HT-29 (cell line): ENCODE measurements around the gene GALNT5. TPM values are rescaled to one million over a fixed set of nuclear protein-coding genes. Genes with fewer than 3 reads are reported as not detected.

Experiments used
- DNase-seq: peaks from one replicate; pipeline ENCODE4 v3.0.0-alpha.2; 2015; ENCODE audit warnings: low spot score
- total RNA-seq: library from RNA; depleted of rRNA; stranded (reverse); fragments of >200 nt; shearing (Covaris generic); gene quantifications from 2 replicates; pipeline ENCODE4 v1.2.3, GENCODE V29; 2014

The GALNT5 gene
- total RNA-seq, 1 experiment from 2014 or later = 1.1 TPM

DNA sequence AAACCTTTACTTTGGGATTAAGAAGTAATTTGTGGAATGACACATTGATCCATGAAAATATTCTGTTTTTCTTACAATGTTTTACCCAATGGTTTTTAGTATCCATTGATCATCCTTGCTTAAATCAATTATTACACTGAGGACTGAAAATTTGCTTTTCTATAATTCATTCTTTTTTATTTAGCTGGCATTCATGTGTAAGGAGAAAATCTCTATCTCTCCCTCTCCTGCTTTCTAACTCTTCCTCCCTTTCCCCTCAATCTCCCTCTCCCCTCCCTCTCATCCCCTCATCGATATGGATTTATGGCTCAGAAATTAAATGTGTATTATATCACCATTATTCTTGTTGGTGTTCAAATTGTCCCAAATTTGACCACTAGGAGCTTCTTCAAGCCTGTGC, 29.7 kb downstream of the GALNT5 start:
- DNase-seq = no peak

DNA sequence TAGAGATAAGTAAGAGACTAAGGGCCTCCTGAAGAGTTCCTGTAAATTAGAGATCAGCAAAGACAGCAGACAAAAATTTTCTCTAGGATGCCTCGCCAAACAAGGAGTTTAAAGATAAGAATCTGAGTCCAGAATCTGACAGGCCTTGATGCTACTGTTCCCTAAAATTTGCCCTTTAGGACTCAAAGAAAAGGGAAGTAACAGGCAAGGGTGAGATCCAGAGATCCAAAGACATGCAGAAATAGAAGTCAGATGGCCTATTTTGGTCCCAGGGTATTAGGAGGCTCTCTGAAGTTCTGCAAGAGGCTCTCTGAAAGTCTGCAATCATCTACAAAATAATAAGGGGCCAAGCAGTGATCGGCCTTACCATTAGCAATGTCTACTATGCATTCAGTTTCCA, 33.0 kb downstream of the GALNT5 start:
- DNase-seq = no peak

DNA sequence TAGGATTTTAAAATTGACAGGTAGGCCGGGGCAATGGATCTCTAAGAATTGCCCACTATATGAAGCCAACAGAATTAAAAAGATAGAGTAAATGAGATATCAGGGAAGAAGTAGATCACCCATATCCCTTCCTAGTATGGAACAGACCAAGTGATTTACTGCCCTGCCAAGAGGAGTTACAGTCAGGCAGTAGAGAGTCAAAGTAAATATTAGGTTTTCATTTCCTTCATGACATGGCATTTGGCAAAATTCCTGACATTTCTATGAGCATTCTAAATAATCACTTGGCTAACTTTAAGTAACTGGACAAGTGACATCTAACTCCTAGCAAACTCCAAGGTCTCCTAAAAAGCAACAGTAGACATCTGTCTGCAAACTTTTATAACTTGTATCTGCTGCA, 33.5 kb downstream of the GALNT5 start:
- peak; percentile 36 for DNase-seq

GRCh38 chr2:157292853-157293252, 35.3 kb downstream of the GALNT5 start:
- no peak for DNase-seq

GRCh38 chr2:157296490-157296889, 39.0 kb downstream of the GALNT5 start:
- no peak for DNase-seq

- DNase-seq = no peak
Measured at GRCh38 chr2:157296958-157297357, 39.5 kb downstream of the GALNT5 start.

DNA sequence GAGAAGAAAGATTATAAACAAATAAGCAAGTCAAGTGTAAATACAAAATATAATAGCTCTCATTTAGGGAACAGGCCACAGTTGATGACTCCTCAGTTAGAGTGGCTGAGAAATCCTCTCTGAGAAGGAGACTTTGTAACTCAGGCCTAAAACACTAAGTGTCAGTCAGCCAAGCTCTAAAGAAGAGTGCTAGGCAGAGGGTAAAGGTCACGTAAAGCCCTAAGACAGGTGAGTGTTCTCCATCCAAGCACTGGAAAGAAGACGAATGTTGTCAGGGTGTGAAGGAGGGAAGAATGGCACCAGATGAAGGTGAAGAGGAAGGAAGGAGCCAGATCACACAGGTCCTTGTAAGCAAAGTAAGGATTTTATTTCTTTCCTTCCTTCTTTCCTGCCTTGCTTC, 43.8 kb downstream of the GALNT5 start:
- DNase-seq = no peak

- DNase-seq = peak; percentile 76
Measured at GRCh38 chr2:157302492-157303099, 45.1 kb downstream of the GALNT5 start.

- no peak for DNase-seq
Measured at GRCh38 chr2:157303612-157304011, 46.1 kb downstream of the GALNT5 start.

GRCh38 chr2:157304811-157305722, 47.6 kb downstream of the GALNT5 start:
- DNase-seq = no peak

- DNase-seq = no peak
Measured at GRCh38 chr2:157305723-157306110, 48.2 kb downstream of the GALNT5 start.

DNA sequence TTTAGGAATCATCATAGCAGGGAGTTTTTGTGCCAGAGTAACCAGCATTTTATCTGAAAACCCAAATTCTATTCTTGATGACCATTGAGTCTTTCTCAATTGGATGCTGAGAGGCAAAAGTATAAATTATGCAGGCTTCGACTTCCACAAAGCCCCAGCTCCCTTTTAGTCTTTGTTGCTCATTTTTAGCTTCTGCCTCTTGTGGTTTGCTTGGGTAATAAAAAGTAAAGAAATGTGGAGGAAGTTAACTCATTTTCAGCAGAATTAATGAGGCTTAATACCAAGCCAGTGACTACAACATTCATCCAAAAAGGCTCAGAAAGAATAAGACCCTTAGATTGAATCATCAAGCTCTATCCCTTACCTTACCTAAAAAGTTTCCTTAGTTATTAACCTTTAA, 49.5 kb downstream of the GALNT5 start:
- no peak for DNase-seq

DNA sequence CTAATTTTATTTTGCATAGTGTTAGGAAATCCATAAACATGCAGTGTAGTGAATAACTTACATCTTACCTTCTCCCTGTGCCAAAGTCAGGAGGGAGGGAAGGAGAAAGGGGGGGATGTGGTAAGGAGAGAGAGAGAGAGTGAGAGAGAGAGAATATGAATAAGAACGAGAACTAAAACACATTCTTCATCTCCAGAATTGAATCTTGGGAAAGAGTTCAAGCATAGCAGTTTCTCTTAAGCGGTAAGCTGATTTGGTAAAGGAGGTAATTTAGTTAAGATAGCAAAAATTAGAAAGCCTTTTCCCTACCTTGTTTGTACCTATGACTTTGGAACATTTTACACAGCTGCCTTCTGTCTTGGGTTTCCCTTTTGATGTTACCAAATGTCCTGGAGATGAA, 52.4 kb downstream of the GALNT5 start:
- DNase-seq = no peak

- no peak for DNase-seq
Measured at GRCh38 chr2:157311706-157312105, 54.2 kb downstream of the GALNT5 start.

DNA sequence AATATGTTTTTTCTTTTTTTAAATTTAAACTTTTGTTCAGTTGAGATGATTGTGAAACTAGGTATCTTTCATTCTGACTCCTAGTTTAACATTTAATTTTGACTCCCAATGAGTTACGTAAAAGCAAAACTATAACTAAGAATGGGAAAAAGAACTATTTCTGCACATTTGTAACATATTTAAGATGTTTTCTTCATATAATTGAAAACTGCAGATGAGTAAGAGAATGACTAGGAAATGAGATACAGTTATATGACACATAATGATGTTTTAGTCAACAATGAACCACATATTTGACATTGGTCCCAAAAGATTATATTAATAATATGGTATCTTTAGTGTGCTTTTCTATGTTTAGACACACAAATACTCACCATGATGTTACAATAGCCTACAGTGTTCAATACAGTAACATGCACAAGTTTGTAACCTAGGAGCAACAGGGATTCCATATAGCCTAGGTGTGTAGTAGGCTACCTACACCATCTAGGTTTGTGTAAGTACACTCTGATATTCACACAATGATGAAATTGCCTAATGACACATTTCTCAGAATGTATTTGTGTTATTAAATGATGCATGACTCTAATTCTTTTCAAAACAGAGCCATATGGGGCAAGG, 55.5 kb downstream of the GALNT5 start:
- DNase-seq = no peak

GRCh38 chr2:157315901-157316300, 58.4 kb downstream of the GALNT5 start:
- no peak for DNase-seq

DNA sequence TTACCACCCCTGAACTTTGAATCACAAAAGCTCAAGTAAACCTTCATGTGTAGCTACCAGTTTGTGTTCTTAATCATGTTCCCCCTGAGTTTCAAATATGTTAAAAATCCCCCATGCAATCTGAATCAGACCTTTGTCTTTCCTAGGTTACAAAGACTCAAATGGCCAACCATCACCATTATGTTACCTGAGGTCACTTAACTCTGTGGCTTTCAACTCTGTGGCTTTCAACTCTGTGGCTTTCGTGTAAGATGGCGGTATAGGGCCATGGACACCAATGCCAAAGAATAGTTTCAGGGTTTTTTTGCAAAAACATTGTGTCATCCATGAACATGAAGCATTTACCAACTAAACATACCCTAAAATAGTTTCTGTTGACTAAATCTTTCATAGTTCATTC, 61.4 kb downstream of the GALNT5 start:
- no peak for DNase-seq

- DNase-seq = no peak
Measured at GRCh38 chr2:157319795-157320194, 62.3 kb downstream of the GALNT5 start.

GRCh38 chr2:157320409-157320808, 62.9 kb downstream of the GALNT5 start:
- no peak for DNase-seq

DNA sequence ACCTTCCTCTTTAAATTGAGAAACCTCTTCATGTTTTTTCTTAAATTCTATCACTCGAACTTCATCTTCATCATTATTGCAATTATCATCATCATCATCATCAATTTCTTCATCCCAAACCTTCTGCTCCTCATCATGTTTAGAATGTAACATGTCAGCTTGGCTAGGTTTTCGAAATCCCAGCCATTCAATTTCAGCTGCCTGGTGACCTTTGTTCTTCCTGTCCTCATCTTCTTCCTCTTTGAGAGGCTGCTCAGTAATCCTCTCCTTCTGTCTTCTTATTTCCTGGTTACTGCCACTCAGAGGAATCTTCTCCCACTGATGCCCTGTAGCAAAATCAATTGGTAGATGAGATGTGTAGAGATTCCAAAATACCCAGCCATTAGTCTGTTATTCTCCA, 64.0 kb downstream of the GALNT5 start:
- no peak for DNase-seq

GRCh38 chr2:157322432-157322831, 64.9 kb downstream of the GALNT5 start:
- DNase-seq = no peak

DNA sequence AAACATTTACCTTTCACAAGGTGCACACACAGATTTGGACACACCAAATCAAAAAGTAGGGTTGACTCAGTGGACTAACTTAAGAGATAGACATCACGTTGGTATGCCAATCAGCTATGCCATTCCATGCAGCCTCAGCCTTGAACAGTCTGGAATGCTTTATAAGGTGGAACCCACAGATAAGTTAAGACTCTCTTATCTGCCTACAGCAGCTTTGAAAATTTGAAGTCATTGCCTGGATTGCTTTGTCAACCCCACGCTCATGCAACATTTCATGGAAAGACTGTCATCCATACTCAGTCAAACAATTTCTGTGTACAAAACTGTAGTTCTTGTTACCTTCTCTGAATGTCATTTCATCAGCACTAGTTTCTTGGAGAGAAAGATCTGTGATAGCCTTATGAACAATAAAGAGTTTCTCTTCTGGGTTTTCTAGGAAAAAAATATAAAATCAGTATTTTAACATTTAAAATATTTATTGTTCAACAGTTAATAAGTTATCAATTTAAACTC, 66.9 kb downstream of the GALNT5 start:
- DNase-seq = no peak

DNA sequence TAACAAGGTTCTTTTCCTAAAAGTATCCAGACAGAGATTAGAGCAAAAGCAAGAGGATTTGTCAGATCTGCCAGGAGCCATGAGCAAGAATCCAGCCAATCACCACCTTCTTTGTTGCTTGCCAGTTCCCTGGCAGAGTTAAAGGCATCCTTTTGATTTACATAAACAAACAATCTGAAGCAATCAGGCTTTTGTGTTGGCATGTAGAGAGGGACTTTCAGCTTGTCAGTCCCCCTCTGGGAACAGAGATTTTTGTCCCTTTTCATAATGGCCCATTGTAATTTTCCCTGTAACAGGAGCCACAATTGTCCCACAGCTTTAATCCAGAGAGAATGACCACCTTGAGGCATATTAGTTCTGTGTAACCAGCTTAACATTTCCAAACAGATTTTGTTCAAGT, 68.3 kb downstream of the GALNT5 start, which contains the start of gene ERMN:
Gene ERMN, minus strand, starts transcription at position 39 of the 400 bp plus-strand sequence. CDS start 182 bp downstream, outside the sequence.
- DNase-seq = no peak
